WTC11 (cell line): ENCODE measurements around the gene PER3. TPM values are rescaled to one million over a fixed set of nuclear protein-coding genes. Genes with fewer than 3 reads are reported as not detected.

Experiments used
- ATAC-seq: fragments of 200-7000 bp; cut with Tn5 transposase; 2 replicates; pipeline ENCODE4 v1.10.0; 2021; ENCODE audit warnings: mild to moderate bottlenecking, moderate library complexity
- CTCF ChIA-PET: fragments of 300-600 bp; sonication (Branson Sonifier 250); formaldehyde crosslinking; loops from one replicate; lab custom pipeline; 2021; ENCODE audit warnings: antibody characterized with exemption; lab: Charles Lee
- POLR2A ChIA-PET: fragments of 350-600 bp; sonication (Branson Sonifier 250); formaldehyde crosslinking; loops from one replicate; lab custom pipeline; 2021; ENCODE audit warnings: antibody characterized with exemption; lab: Charles Lee
- DNase-seq: peaks from one replicate; pipeline ENCODE4 v3.0.0; 2021; ENCODE audit warnings: low spot score
- H3K27ac Mint-ChIP-seq: 2 replicates; pipeline ENCODE4 v1.8.0; 2021; ENCODE audit warnings: mixed read lengths
- H3K27me3 Mint-ChIP-seq: 2 replicates; pipeline ENCODE4 v1.8.0; 2021; ENCODE audit warnings: low read depth, mild to moderate bottlenecking, moderate library complexity, mixed read lengths
- H3K36me3 Mint-ChIP-seq: 2 replicates; pipeline ENCODE4 v1.8.0; 2021; ENCODE audit warnings: mixed read lengths
- H3K4me1 Mint-ChIP-seq: 2 replicates; pipeline ENCODE4 v1.8.0; 2022; ENCODE audit warnings: mixed read lengths
- H3K4me3 Mint-ChIP-seq: 2 replicates; pipeline ENCODE4 v1.8.0; 2021; ENCODE audit warnings: mild to moderate bottlenecking, moderate library complexity, mixed read lengths
- H3K9me3 Mint-ChIP-seq: 2 replicates; pipeline ENCODE4 v1.8.0; 2021; ENCODE audit warnings: mixed read lengths
- ELF4 ChIP-seq: sonication (generic); formaldehyde crosslinking; IDR thresholded peaks from 2 replicates; pipeline ENCODE4 v1.8.1; 2022; ENCODE audit warnings: low read depth, mild to moderate bottlenecking, moderate library complexity, missing genetic modification reagents
- EMX1 ChIP-seq: fragments of 250-450 bp; sonication (Bioruptor Pico); IDR thresholded peaks from 2 replicates; pipeline ENCODE4 v1.8.0; 2021; ENCODE audit warnings: mild to moderate bottlenecking
- FOXK1 ChIP-seq: sonication (generic); formaldehyde crosslinking; IDR thresholded peaks from 2 replicates; pipeline ENCODE4 v1.8.0; 2022; ENCODE audit warnings: mild to moderate bottlenecking, moderate library complexity, missing genetic modification reagents
- FOXP1 ChIP-seq: sonication (generic); formaldehyde crosslinking; IDR thresholded peaks from 2 replicates; pipeline ENCODE4 v1.8.0; 2022; ENCODE audit warnings: missing genetic modification reagents, mild to moderate bottlenecking, moderate library complexity, borderline replicate concordance
- GABPB1 ChIP-seq: sonication (generic); formaldehyde crosslinking; IDR thresholded peaks from 2 replicates; pipeline ENCODE4 v1.8.1; 2023; ENCODE audit warnings: mild to moderate bottlenecking, missing genetic modification reagents
- NFYB ChIP-seq: sonication (generic); formaldehyde crosslinking; conservative IDR thresholded peaks from 2 replicates; pipeline ENCODE4 v1.8.0; 2022; ENCODE audit warnings: low read depth, missing genetic modification reagents
- RELA ChIP-seq: sonication (generic); formaldehyde crosslinking; IDR thresholded peaks from 2 replicates; pipeline ENCODE4 v1.8.1; 2022; ENCODE audit warnings: missing genetic modification reagents, mild to moderate bottlenecking, borderline replicate concordance
- RORB ChIP-seq: fragments of 250-450 bp; sonication (Bioruptor Pico); IDR thresholded peaks from 2 replicates; pipeline ENCODE4 v1.9.0; 2021; ENCODE audit warnings: mild to moderate bottlenecking
- SOX15 ChIP-seq: fragments of 250-450 bp; sonication (Bioruptor Pico); IDR thresholded peaks from 2 replicates; pipeline ENCODE4 v1.9.0; 2021; ENCODE audit warnings: mild to moderate bottlenecking
- TEAD1 ChIP-seq: sonication (generic); formaldehyde crosslinking; IDR thresholded peaks from 2 replicates; pipeline ENCODE4 v1.8.0; 2022; ENCODE audit warnings: mild to moderate bottlenecking, missing genetic modification reagents
- total RNA-seq: library from RNA; stranded (reverse); gene quantifications from 3 replicates; pipeline ENCODE4 v1.2.3, GENCODE V29; 2021
- TF ChIP-seq, protein P1 (sequence below): sonication (generic); formaldehyde crosslinking; IDR thresholded peaks from 2 replicates; pipeline ENCODE4 v1.8.1; 2023; ENCODE audit warnings: mild to moderate bottlenecking, missing genetic modification reagents, moderate library complexity
- TF ChIP-seq, protein P2 (sequence below): sonication (generic); formaldehyde crosslinking; IDR thresholded peaks from 2 replicates; pipeline ENCODE4 v1.8.1; 2023; ENCODE audit warnings: mild to moderate bottlenecking, missing genetic modification reagents, borderline replicate concordance
- TF ChIP-seq, protein P3 (sequence below): sonication (generic); formaldehyde crosslinking; IDR thresholded peaks from 2 replicates; pipeline ENCODE4 v1.8.0; 2022; ENCODE audit warnings: mild to moderate bottlenecking, missing genetic modification reagents
- TF ChIP-seq, protein P4 (sequence below): sonication (generic); formaldehyde crosslinking; IDR thresholded peaks from 2 replicates; pipeline ENCODE4 v1.8.0; 2023; ENCODE audit warnings: mild to moderate bottlenecking, missing genetic modification reagents
- TF ChIP-seq, protein P5 (sequence below): sonication (generic); formaldehyde crosslinking; IDR thresholded peaks from 2 replicates; pipeline ENCODE4 v1.8.0; 2022; ENCODE audit warnings: missing genetic modification reagents
- TF ChIP-seq, protein P6 (sequence below): sonication (generic); formaldehyde crosslinking; IDR thresholded peaks from 2 replicates; pipeline ENCODE4 v1.8.0; 2022; ENCODE audit warnings: mild to moderate bottlenecking, missing genetic modification reagents

PER3 gene
- total RNA-seq, 1 experiment from 2014 or later = 8.5 TPM

DNA sequence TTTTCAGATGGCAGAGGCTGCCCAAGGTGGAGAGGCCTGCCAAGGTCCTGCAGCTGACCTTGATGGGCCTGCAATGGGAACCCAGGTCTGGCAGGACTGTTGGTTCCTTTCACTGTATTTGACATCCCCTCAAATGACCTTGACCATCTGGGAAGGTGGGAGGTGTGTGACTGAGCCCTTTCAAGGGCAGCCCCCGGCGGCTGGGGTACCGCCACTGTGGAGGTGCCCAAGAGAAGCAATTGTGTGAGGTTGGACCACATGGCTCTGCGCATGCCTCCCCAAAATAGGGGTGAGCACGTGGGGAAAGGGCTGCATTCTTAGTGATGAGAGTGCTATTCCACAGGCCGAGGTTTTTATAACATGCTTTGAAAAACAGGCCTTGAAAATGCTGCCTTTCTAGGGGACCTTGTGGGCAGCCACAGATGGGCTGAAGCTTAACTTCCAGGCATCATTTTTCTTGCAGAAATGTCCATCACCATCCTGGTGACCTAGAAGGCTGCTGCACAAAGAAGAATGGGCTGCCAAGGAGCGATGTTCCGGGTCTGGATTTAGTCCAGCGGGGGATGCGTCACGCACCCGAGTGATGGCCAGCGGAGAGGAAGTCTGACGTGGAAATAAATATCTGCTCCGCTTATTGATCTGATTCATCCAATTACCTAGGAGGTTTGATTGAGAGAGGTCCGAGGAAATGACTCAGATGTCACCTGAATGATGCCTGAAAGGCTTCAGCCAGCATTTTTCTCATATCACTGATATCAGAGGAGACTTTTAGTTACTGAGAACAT, 85.2 kb downstream of the PER3 start:
- Mint-ChIP-seq H3K9me3 (peaks cover 11% of the 10 kb centered on the region; the same call in 1 of the 2 replicates), H3K4me1 (no peaks in the 10 kb centered on the region), H3K27ac (no peak overlapping the region), H3K4me3 (no peak overlapping the region), H3K36me3 (no peaks in the 10 kb centered on the region), H3K27me3 (no peaks in the 10 kb centered on the region)
- ChIA-PET POLR2A (no interaction called here), CTCF (interaction anchor here (1.0 kb wide), 1 partner anchor 117 kb away, joined by 3 read pairs; no protein-coding TSS in a partner anchor)
- DNase-seq = no peak
- no peak for TF ChIP-seq FOXP1 (CRISPR knock-in tag)
- TF ChIP-seq, protein P1, sequence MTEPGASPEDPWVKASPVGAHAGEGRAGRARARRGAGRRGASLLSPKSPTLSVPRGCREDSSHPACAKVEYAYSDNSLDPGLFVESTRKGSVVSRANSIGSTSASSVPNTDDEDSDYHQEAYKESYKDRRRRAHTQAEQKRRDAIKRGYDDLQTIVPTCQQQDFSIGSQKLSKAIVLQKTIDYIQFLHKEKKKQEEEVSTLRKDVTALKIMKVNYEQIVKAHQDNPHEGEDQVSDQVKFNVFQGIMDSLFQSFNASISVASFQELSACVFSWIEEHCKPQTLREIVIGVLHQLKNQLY (CRISPR knock-in tag) = no peak
- TF ChIP-seq RELA (CRISPR knock-in tag) = no peak
- no peak for TF ChIP-seq FOXK1
- TF ChIP-seq, protein P2, sequence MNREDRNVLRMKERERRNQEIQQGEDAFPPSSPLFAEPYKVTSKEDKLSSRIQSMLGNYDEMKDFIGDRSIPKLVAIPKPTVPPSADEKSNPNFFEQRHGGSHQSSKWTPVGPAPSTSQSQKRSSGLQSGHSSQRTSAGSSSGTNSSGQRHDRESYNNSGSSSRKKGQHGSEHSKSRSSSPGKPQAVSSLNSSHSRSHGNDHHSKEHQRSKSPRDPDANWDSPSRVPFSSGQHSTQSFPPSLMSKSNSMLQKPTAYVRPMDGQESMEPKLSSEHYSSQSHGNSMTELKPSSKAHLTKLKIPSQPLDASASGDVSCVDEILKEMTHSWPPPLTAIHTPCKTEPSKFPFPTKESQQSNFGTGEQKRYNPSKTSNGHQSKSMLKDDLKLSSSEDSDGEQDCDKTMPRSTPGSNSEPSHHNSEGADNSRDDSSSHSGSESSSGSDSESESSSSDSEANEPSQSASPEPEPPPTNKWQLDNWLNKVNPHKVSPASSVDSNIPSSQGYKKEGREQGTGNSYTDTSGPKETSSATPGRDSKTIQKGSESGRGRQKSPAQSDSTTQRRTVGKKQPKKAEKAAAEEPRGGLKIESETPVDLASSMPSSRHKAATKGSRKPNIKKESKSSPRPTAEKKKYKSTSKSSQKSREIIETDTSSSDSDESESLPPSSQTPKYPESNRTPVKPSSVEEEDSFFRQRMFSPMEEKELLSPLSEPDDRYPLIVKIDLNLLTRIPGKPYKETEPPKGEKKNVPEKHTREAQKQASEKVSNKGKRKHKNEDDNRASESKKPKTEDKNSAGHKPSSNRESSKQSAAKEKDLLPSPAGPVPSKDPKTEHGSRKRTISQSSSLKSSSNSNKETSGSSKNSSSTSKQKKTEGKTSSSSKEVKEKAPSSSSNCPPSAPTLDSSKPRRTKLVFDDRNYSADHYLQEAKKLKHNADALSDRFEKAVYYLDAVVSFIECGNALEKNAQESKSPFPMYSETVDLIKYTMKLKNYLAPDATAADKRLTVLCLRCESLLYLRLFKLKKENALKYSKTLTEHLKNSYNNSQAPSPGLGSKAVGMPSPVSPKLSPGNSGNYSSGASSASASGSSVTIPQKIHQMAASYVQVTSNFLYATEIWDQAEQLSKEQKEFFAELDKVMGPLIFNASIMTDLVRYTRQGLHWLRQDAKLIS (CRISPR knock-in tag) = no peak
- no peak for ATAC-seq

DNA sequence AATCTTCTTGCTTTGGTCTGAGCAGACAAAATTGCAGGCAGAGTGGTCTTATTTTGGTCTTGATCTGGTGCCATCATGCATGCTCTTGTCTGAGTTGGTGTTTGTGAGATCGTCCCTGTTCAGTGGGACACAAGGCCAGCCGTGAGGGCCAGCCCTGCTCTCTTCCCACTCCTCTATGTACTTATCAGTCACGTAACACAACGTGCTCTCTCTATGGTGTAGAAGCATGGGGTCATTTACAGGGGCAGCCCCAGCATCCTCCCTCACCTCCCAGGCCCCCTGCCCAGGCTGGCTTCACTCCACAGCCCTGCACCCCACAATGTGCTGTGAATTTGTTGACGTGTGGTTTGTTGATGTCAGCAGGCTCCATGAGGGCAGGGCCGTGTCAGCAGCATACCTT, 87.0 kb downstream of the PER3 start:
- DNase-seq = no peak
- ChIA-PET POLR2A (no interaction called here), CTCF (no interaction called here)
- no peak overlapping the region for H3K4me3 Mint-ChIP-seq
- H3K36me3 Mint-ChIP-seq = no peaks in the 10 kb centered on the region
- H3K27me3 Mint-ChIP-seq = no peaks in the 10 kb centered on the region
- peaks cover 11% of the 10 kb centered on the region; the same call in 1 of the 2 replicates for H3K9me3 Mint-ChIP-seq
- ATAC-seq = no peak
- no peak overlapping the region for H3K27ac Mint-ChIP-seq
- H3K4me1 Mint-ChIP-seq = no peaks in the 10 kb centered on the region
- TF ChIP-seq RORB (CRISPR knock-in tag) = no peak
- TF ChIP-seq NFYB (CRISPR knock-in tag) = no peak
- TF ChIP-seq, protein P3, sequence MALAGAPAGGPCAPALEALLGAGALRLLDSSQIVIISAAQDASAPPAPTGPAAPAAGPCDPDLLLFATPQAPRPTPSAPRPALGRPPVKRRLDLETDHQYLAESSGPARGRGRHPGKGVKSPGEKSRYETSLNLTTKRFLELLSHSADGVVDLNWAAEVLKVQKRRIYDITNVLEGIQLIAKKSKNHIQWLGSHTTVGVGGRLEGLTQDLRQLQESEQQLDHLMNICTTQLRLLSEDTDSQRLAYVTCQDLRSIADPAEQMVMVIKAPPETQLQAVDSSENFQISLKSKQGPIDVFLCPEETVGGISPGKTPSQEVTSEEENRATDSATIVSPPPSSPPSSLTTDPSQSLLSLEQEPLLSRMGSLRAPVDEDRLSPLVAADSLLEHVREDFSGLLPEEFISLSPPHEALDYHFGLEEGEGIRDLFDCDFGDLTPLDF (CRISPR knock-in tag) = no peak
- TF ChIP-seq SOX15 (CRISPR knock-in tag) = no peak
- TF ChIP-seq, protein P1 (CRISPR knock-in tag) = no peak
- TF ChIP-seq, protein P4, sequence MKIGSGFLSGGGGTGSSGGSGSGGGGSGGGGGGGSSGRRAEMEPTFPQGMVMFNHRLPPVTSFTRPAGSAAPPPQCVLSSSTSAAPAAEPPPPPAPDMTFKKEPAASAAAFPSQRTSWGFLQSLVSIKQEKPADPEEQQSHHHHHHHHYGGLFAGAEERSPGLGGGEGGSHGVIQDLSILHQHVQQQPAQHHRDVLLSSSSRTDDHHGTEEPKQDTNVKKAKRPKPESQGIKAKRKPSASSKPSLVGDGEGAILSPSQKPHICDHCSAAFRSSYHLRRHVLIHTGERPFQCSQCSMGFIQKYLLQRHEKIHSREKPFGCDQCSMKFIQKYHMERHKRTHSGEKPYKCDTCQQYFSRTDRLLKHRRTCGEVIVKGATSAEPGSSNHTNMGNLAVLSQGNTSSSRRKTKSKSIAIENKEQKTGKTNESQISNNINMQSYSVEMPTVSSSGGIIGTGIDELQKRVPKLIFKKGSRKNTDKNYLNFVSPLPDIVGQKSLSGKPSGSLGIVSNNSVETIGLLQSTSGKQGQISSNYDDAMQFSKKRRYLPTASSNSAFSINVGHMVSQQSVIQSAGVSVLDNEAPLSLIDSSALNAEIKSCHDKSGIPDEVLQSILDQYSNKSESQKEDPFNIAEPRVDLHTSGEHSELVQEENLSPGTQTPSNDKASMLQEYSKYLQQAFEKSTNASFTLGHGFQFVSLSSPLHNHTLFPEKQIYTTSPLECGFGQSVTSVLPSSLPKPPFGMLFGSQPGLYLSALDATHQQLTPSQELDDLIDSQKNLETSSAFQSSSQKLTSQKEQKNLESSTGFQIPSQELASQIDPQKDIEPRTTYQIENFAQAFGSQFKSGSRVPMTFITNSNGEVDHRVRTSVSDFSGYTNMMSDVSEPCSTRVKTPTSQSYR (CRISPR knock-in tag) = no peak
- TF ChIP-seq RELA (CRISPR knock-in tag) = no peak
- no peak for TF ChIP-seq ELF4 (CRISPR knock-in tag)
- TF ChIP-seq GABPB1 (CRISPR knock-in tag) = no peak
- TF ChIP-seq, protein P5, sequence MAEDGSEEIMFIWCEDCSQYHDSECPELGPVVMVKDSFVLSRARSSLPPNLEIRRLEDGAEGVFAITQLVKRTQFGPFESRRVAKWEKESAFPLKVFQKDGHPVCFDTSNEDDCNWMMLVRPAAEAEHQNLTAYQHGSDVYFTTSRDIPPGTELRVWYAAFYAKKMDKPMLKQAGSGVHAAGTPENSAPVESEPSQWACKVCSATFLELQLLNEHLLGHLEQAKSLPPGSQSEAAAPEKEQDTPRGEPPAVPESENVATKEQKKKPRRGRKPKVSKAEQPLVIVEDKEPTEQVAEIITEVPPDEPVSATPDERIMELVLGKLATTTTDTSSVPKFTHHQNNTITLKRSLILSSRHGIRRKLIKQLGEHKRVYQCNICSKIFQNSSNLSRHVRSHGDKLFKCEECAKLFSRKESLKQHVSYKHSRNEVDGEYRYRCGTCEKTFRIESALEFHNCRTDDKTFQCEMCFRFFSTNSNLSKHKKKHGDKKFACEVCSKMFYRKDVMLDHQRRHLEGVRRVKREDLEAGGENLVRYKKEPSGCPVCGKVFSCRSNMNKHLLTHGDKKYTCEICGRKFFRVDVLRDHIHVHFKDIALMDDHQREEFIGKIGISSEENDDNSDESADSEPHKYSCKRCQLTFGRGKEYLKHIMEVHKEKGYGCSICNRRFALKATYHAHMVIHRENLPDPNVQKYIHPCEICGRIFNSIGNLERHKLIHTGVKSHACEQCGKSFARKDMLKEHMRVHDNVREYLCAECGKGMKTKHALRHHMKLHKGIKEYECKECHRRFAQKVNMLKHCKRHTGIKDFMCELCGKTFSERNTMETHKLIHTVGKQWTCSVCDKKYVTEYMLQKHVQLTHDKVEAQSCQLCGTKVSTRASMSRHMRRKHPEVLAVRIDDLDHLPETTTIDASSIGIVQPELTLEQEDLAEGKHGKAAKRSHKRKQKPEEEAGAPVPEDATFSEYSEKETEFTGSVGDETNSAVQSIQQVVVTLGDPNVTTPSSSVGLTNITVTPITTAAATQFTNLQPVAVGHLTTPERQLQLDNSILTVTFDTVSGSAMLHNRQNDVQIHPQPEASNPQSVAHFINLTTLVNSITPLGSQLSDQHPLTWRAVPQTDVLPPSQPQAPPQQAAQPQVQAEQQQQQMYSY (CRISPR knock-in tag) = no peak
- no peak for TF ChIP-seq EMX1
- TF ChIP-seq, protein P6, sequence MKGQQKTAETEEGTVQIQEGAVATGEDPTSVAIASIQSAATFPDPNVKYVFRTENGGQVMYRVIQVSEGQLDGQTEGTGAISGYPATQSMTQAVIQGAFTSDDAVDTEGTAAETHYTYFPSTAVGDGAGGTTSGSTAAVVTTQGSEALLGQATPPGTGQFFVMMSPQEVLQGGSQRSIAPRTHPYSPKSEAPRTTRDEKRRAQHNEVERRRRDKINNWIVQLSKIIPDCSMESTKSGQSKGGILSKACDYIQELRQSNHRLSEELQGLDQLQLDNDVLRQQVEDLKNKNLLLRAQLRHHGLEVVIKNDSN (CRISPR knock-in tag) = no peak
- TF ChIP-seq TEAD1 (CRISPR knock-in tag) = no peak
